IPS-NIHi7 (cell line): ENCODE measurements around the gene BRIP1.
A peak's percentile ranks its signal among the peaks of the same experiment; 100 is the strongest.
"Not testable (repeated sequence)": the region's sequence is repeated elsewhere in the genome, so short reads cannot be mapped to it uniquely, and the experiment has no call there.

ENCODE experiments used
- DNase-seq: peaks from one replicate; pipeline ENCODE4 v3.0.0; 2012; ENCODE audit warnings: mixed read lengths; ENCODE audit errors: extremely low spot score

Gene BRIP1

DNA sequence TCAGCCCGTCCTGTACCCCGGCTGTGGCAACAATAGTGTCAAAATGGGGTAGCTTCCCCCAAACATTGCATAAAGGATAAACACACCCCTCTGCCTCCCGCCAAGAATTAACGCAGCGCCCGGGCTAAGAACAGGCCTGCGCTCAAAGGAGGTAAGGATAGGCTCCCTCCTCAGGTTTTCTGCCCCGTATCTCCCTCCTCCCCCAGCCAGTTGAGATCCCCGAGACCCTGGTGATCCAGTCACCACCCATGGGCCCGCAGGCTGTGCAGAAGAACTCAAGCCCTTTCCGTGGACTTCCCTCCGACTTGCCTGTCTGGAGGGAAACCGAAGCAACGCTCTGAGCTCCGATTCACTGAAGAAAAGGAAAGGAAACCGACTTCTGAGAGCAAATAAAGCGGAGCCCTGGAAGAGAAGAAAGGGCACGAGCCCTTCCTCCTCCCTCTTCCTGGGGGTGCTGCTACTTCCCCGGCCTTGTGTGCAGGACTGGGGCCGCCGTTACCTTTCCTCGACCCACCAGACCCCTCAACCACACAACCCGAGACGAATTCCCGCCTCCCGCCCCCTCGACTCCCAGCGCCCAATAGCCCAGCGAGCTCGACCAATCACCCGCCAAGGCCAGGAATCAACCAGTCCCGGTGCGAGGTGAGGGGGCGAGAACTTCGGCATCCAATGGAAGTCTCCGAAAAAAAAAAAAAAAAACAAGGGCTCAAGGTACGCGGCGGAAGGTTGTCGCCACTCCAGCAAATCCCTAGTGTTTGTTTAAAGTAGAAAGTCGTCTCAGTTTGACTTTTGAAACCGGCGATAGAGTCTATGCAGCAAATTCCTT, at the start of gene BRIP1:
BRIP1 (minus strand) TSS at position 554 of the 826 bp plus-strand sequence. CDS start 1,989 bp downstream, outside the sequence.
- peak; percentile 99 for DNase-seq

DNA sequence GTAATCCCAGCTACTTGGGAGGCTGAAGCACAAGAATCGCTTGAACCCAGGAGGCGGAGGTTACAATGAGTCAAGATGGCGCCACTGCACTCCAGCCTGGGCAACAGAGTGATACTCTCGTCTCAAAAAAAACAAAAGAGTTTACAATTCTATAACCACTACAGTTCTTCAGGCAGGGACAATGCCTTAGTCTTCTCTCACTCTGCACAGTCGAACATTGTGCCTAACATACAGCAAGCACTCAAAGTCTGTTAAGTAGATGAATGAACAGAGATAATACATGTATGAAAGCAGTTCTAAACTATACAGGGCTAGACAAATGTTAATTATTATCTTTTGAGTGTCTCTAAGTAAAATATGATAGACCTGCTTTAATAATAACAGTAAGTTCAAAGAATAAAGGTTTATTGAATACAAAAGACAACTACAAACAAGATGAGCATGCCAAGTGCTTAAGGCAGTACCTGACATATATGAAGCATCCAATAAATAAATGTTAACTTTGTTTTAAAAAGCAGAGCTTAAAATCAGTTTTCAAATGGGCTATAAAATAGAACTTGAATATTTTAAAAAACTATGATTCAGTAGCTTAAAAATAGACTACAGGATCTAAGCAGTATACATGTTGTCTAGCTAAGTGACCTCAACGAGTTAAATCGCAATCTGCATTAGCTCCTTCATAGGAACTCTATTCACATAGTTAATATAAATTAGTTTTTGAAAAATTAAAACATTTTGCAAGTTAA, 45.1 kb upstream of the BRIP1 start:
- no peak for DNase-seq

DNA sequence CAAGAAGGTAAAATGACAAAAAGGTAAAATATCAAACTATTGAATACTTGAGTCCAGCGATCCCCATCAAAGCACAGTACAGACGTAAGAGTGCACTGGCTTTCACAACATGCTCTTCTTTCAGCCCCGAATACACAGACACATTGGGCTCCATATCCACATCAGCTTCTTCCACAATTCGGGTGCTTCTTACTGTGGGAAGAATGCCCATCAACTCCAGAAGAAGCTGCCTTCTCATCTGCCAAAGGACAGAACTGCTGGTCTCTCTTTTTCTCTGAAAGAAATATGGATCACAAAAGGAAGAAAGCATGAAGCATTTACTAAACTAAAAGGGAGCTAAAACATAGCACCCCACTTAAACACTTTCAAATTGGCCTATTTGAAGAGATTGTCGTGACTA, 44.0 kb upstream of the BRIP1 start:
- DNase-seq, result no peak

GRCh38 chr17:61904094-61904710, 40.9 kb upstream of the BRIP1 start:
- no peak for DNase-seq

DNA sequence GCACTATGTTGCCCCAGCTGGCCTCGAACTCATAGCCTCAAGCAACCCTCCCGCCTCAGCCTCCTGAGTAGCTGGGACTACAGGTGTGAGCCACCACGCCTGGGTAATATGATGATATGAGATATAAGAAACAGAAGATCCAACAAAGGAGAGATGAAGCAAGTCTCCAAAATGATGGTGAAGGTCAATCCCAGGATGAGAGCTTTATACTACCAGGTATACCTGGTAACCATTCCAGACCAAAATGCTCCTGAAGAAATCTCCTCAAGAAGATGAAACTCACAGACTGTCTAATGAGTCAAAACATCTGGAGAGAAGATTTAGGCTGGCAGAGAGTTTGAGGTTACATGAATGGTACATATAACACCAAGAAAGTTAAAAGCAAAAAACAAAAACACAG, 39.9 kb upstream of the BRIP1 start:
- no peak for DNase-seq

- peak; percentile 8 for DNase-seq
Measured at GRCh38 chr17:61897548-61898180, 34.3 kb upstream of the BRIP1 start.

GRCh38 chr17:61895391-61895790, 32.1 kb upstream of the BRIP1 start:
- DNase-seq, result no peak

GRCh38 chr17:61894310-61894709, 31.0 kb upstream of the BRIP1 start:
- not testable (repeated sequence) for DNase-seq

- DNase-seq, result not testable (repeated sequence)
Measured at GRCh38 chr17:61887733-61888132, 24.4 kb upstream of the BRIP1 start.

DNA sequence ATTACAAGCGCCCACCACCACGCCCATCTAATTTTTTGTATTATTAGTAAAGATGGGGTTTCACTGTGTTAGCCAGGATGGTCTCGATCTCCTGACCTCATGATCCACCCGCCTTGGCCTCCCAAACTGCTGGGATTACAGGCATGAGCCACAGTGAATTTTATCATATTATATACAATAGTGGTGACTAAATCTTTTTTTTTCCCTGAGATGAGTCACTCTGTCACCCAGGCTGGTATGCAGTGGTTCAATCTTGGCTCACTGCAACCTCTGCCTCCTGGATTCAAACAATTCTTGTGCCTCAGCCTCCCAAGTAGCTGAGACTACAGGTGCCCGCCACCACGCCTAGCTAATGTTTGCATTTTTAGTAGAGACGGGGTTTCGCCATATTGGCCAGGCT, 22.5 kb upstream of the BRIP1 start:
- not testable (repeated sequence) for DNase-seq

- no peak for DNase-seq
Measured at GRCh38 chr17:61884864-61885263, 21.5 kb upstream of the BRIP1 start.

DNA sequence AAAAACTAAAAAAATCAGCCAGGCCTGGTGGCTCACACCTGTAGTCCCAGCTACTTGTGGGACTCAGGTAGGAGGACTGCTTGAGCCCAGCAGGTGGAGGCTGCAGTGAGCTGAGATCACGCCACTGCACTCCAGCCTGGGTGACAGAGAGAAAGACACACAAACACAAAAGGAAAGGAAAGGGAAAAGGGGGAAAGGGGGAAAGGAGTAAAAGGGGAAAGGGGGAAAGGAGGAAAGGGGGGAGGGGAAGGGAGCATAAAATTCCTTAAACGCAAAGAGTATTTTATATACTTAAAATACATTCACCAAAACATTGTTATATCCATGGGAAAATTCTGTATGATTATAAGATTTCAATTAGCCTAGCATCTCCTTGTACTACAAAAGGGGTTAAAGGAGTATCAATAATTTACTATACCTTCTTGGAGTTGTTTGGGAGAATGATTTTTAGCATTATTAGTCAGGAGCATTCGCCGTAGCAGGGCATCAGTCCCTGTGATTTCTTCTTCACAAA, 17.3 kb upstream of the BRIP1 start:
- DNase-seq, result no peak

- no peak for DNase-seq
Measured at GRCh38 chr17:61878984-61879612, 15.8 kb upstream of the BRIP1 start.

DNA sequence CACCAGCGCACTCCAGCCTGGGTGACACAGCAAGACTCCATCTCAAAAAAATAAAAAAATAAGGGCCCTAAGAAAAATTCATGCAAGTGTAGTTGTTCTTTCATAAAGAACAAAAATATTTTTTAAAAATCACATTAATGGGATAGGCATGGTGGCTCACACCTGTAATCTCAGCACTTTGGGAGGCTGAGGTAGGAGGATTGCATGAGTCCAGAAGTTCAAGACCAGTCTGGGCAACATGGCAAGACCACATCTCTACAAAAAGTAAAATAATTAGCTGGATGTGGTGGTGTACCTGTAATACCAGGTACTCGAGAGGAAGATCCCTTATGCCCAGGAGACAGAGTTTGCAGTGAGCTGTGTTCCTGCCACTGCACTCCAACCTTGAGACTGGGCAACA, 15.2 kb upstream of the BRIP1 start:
- DNase-seq, result no peak

GRCh38 chr17:61877837-61878236, 14.5 kb upstream of the BRIP1 start:
- DNase-seq, result no peak

DNA sequence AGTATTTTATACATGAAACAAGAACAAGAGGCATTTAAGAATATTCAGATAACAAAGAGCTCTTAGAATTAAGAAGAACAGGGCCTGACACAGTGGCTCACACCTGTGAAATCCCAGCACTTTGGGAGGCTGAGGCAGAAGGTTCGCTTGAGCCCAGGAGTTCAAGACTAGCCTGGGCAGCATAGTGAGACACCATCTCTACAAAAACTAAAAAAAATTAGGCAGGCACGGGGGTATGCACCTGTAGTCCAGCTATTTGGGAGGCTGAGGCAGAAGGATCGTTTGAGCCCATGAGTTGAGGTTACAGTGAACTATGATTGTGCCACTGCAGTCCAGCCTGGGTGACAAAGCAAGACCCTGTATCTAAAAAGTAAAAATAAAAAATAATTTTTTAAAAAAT, 12.5 kb upstream of the BRIP1 start:
- DNase-seq, result no peak

DNA sequence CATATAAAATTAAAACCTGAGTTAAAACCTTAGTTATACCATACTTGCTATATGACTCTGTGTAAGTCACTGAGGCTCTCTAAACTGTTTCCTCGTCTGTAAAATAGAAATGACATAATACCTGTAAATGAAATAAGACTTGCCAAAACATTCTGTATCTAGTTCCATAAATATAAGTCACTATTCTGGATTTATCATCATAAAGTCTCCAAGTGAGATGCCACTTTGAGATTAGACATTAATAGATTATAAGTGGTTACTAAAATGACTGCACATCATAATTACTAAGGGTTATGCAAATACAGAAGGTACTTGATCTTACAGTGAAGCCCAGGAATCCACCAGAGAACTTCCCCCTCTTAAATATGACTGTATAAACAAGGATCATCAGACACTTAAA, 12.0 kb upstream of the BRIP1 start:
- no peak for DNase-seq

GRCh38 chr17:61874075-61874474, 10.7 kb upstream of the BRIP1 start:
- no peak for DNase-seq

DNA sequence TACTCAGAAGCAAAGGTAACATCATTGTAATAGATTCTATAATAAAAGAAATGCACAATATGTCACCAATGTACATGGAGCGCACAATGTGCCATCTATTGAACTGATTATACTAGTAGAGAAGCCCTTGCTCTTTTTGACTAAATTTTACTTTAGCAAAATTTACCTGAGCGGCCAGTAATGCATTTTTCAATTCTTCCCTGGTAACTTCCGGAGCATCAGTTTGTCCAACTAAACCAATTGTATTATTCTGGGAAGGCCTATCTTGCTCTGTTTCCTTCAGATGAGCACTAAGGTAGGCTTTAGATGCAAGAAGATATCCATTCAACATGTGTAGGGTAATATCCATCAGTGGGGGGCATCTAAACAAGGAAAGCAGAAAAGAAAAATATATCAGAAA, 8.8 kb upstream of the BRIP1 start:
- no peak for DNase-seq

DNA sequence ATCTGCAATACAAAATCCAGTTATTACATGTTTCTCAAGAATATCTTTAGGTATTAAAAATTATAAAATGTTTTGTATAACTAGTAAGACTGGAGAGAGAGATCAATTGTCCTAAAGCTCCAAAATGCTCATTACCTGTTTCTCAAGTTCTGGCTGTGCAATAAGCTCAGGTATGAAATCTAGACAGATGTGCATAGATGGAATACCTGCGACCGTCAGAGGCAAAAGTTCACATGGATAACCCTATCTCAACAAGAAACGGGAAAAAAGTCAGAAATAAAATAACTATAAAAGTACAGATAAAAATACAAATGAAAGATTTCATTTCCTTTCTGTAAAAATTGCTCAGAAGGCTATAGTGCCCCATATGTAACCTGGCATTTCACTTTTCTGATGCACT, 5.8 kb upstream of the BRIP1 start:
- no peak for DNase-seq

GRCh38 chr17:61868074-61868473, 4.7 kb upstream of the BRIP1 start:
- no peak for DNase-seq
